ENCODE results near the gene SYK.

Gene SYK

DNA sequence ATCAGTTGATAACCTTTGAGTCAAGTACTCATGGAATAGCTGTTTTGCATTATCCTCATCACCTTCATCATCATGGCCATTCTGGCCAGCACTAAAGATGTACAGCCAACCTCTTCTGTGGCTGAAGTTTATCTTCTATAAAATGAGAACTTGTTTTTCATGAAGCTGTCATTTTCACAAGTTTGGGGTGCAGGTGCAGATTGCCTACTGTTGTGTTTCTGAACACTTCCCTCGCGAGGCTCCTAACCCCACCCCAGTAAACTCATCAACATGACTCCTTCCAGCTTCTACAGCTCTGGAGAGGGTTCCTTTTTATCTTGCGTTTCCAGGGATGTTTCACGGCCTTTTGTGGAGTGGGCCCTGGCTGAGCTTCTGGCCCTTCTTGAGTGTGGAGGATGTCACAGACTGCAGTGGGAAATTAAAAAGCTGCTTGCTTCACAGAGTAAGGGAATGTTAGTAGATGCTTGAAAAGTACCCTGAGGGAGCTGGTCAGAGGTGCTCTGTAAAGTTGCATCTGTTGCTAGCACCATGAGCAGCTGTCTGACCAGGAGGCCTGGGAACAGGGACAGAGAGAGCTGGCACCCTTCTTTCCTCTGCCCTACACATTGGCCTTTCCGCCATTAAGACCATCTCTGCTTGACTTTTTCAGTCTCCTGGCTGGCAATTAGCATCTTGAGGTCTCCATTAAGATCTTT, 24.9 kb downstream of the SYK start:
- DNase-seq: no peak

DNA sequence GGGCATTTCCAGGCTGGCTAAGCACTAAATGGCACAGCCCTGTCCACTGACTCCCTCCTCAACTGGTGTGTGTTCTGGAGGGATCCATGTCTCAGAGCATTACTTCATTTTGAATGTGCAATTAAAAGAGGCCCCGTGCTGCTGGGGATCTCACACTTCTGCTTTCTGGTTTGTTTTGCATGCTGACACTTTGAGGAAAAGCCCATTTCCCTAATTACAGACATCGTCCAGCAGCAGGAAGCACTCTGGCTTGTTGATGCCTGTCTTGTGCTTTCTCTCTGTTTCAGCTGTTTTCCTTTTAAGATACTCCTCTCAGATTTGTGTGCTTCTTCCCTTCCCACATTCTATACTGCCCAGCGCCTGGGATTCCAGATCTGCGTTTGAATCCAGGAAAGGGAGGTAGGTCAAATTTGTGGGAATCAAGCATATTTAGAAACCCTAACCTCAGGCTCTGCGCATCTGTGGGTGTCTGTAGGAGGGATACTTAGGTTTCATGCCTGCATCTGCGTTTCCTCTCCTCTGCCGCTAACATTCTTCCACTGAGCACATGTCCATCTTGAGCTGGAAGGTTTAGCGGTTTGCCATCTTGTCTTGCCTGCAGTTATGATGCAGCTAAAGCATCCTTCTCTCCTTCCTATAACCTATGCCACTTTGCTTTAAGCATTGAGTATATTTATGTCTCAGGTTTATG, 25.7 kb downstream of the SYK start:
- DNase-seq: no peak

GRCh38 chr9:90830051-90830450, 28.4 kb downstream of the SYK start:
- DNase-seq: no peak

GRCh38 chr9:90830977-90831376, 29.4 kb downstream of the SYK start:
- DNase-seq: no peak

DNA sequence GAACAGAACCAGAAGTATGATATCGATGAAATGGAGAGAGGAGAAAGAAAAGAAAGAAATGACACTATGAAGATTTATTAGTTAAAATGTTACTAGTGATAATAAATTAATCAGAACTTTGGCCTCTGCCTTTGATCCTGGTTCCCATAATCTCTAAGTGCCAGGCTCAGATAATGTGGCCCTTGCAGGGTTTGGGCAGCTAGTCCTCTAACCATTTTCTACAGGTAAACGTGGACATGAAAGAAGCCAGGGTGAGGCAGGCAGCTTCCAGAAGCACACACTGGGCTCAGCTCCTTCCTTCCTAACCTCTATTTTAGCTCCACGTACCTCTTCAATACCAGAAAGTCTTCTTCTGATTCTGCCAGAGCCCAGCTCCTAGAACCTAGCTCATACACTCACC, 30.6 kb downstream of the SYK start:
- DNase-seq: no peak

DNA sequence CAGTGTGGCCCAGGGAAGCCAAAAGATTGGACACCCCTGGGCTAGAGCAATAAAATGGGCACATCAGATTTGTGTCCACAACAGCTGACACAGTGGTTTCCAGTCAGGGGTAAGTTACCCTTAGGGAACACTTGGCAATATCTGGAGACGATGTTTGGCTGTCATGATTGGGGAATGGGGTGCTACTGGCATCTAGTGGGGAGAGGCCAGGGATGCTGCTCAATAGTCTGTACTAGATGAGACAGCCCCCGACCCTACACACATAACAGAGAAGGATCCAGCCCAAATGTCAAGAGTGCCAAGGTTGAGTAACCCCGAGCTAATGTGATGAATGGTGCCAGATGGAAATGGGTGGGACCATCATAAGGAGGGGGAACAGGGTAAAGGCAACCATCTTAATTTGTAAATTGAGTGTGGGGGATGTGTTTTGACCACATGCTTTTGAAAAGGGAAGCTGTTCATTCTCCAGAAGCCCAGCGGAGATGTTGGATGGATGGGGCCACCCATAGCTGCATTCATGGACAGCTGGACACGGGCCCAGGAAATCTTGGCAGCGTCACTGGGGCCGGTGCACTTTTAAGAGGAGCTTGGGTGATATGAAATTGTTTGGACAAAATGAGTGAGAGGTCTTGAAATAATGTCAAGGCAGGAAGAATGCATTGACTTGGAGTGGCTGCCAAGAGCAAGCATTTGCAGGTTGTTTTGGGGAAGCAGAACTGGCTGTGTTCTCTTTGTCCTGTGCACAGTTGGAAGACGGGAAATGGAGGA, 33.4 kb downstream of the SYK start:
- DNase-seq: no peak

DNA sequence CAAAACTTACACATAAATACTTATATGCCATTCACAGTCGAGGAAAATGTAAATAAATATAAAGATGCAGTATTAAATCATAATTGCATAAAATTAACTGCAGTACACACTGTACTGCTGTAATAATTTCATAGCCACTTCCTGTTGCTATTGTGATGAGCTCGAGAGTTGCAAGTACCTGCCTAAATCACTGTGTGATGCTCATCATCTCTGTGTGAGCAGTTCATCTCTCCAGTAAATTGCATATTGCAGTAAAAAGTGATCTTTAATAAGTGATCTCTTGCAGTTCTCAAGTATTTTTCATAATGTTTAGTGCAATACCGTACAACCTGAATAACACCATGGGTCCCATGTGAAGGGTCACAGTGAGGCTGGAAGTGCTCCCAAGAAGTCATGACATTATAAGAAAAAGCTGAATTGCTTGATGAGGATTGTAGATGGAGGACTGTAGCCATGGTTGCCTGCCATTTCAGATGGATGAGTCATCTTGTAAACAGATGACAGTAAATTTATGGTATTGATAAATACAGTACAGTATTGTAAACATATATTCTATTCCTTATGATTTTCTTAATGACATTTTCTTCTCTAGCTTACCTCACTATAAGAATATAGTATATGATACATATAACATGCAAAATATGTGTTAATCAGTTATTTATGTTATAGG, 34.9 kb downstream of the SYK start:
- DNase-seq: no peak

DNA sequence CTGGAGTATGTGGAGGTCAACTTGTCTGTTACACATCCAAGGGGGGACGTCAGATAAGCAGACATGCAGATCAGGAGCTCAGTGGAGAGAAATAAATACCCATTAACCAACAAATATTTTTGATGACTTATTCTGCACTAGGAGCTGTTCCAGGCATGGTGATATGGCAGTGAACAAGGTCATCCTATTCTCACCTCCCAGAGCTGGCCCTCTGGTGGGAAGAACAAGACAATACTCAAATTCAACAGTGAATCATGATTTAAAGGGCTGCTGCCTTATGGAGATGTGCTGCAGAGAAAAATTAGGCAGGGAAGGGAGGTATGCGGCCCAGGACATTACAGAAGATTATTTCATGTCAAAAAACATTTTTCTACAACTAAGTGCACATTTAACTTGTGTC, 36.5 kb downstream of the SYK start:
- peak; percentile 41 for DNase-seq

DNA sequence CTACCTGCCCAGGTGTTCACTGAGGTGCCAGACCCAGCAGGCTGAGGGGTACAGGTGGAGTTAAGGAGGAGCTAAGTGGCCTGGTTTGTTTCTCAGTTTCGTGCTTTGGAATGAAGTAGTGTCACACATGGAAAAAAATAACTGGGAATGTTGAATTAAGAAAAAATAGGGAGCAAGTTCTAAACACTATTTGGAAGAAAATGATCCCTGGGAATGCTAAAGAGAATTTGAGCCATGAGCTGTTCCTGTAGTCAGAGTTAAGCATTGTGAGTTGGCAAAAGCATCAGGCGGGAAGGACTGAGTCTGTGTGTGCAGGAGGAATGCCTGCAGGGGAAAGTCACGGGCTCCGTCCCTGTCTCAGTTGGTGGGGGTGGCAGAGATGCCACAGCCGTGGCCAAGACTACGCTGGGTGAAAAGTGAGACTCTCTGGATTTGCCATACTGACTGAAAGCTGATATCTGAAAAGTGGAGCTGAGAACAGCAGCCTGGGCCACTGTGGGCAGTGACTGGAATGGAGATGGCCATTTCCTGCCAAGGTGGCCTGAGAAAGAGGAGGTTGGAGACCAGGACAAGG, 37.0 kb downstream of the SYK start:
- no peak for DNase-seq

DNA sequence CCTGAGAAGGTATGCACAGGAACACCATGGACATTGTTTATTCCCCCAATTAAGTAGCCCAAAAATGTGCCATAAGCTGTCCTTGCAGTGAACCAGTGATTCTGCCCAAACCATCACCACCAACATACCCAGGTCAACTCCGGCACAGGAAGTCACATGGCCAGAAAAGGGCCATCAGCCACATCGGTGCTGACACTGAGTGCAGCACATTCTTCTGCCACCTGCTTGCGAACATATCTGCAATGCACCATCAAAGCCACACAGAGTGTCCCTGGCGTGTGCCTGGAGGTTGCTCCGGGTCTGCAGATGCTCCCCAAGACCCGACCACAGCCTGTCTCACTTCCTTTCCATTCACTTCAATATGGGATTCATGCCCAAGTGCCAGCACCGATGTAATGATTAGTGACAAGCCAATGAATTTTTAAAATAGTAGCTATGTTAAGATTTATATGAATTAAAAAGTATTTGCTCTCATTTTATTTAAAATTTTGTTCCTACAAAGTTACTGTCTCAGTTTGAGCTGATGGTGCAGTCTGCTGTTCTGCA, 37.6 kb downstream of the SYK start:
- no peak for DNase-seq

DNA sequence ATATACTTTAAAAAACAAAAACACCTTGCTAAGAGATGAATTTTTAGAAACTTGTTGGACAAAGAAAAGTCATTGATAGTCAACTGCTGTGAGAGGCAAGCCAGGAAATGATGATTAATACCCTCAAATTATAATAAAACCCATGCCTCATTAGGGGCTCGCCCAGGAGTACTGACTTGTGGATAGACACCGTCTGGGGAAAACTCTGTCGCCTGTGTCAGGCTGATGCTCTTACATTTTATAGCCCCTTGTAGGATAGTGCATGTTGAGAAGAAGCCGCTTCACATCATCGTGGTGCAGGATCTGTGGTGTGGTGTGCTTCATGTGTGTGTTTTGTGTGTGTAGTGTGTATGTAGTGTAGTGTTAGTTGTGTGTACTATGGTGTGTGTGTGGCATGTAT, 39.1 kb downstream of the SYK start:
- DNase-seq: no peak

DNA sequence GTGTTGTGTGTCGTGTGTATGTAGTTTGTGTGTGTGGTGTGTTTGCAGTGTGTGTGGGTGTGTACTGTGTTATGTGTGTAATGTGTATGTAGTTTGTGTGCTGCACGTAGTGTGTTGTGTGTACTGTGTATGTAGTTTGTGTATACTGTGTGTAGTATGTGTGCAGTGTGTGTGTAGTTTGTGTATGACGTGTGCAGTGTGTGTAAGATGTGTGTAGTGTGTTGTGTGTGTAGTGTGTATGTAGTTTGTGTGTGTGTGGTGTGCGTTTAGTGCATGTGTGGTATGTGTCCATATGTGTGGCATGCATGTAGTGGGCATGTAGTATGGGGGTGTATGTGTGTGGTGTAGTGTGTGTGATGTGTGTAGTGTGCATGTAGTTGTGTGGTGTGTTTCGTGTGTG, 39.6 kb downstream of the SYK start:
- no peak for DNase-seq

- no peak for DNase-seq
These were observed 40.0 kb downstream of the SYK start for GRCh38 chr9:90841615-90842014.

DNA sequence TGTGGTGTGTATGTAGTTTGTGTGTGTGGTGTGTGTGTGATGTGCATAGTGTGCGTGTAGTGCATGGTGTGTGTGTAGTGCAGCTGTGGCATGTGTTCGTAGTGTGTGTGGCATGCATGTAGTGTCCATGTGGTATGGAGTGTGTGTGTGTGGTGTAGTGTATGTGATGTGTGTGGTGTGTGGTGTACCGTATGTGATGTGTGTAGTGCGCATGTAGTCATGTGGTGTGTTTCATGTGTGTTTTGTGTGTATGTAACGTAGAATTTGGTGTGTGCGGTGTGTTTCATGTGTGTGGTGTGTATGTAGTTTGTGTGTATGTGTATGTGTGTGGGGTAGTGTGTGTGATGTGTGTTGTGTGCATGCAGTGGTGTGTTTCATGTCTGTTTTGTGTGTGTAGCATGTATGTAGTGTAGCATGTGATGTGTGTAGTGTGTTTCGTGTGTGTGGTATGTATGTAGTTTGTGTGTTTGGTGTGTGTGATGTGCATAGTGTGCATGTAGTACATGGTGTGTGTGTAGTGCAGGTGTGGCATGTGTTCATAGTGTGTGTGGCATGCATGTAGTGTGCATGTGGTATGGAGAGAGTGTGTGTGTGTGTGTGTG, 40.7 kb downstream of the SYK start:
- no peak for DNase-seq

GRCh38 chr9:90842996-90843395, 41.4 kb downstream of the SYK start:
- peak; percentile 83 for DNase-seq

DNA sequence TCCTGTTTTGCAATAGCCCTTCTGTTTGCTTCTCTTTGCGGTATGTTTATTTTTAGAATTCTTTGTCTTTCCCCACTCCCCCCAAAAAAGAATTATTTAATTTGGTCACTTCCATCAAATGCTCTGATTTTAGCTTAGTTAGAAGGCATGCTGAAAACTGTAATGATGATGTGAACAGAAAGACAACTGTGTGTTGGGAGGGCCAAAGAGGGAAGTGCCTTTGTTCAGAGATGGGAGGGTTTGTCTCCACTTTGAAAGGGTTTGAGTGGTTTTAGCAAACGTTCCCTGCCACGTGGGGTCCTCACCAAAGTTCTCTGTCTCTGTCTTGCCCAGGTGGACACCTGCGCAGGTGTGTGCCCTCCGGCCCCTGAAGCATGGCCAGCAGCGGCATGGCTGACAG, 41.9 kb downstream of the SYK start:
- no peak for DNase-seq

- peak; percentile 29 for DNase-seq
These were observed 42.7 kb downstream of the SYK start for GRCh38 chr9:90844326-90844725.

DNA sequence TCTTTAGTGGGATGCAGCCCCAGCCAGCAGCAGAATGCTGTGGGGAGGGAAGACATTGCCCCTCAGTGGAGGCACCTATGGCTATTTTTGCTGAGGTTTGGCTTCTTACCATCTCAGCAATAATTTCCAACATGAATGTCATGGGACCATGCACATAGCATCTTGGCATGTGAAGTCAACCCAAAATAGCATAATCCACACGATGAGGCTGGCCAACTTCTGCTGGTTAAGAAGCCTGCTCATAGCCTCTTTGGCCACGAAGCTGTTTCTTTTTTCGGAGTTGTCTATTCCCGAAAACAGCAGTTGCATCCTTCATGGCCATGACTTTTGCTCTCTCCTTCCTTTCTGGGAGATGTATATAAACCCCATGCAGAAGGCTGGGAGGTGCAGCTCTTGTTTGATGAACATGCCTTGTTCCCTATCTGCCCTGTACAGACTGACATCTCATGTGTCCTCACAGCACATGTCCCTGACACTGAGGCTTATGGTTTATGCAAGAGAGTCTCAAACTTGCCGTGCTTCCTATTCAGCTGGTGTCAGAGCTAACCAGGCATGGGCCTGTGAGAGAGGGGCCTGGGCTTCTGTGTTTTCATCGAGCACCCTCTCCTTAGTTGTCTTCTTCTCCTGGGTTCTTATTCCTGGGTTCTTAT, 45.3 kb downstream of the SYK start:
- no peak for DNase-seq

GRCh38 chr9:90847971-90848370, 46.4 kb downstream of the SYK start:
- no peak for DNase-seq

DNA sequence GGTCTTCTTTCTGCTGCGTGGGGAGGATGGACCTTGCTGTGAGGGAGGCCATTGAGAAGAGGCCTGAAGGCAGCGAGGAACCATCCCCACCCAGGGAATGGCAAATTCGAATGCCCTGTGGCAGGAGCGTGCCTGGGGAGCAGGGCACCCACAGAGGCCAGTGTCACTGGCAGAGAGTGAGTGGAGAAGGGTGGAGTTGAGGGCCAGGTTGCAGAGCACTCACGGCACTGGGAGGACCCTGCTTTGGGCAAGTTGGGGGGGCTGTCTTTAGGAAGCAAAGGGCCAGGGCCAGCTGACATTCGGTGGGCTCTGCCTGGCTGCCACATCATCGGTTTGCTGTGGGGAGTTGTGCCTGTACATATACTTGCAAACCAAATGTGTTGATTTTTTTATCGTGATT, 47.2 kb downstream of the SYK start:
- no peak for DNase-seq

GRCh38 chr9:90851444-90851843, 49.8 kb downstream of the SYK start:
- no peak for DNase-seq

- no peak for DNase-seq
These were observed 52.3 kb downstream of the SYK start for GRCh38 chr9:90853945-90854344.
